ENCODE results near the gene KIN. TPM values are rescaled to one million over a fixed set of nuclear protein-coding genes. Genes with fewer than 3 reads are reported as not detected.

Gene KIN, protein sequence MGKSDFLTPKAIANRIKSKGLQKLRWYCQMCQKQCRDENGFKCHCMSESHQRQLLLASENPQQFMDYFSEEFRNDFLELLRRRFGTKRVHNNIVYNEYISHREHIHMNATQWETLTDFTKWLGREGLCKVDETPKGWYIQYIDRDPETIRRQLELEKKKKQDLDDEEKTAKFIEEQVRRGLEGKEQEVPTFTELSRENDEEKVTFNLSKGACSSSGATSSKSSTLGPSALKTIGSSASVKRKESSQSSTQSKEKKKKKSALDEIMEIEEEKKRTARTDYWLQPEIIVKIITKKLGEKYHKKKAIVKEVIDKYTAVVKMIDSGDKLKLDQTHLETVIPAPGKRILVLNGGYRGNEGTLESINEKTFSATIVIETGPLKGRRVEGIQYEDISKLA
- total RNA-seq (2022; extraction: Qiagen RNA extraction; ENCODE audit: low read depth), result 10.3 to 16.2 TPM (median 13.8 TPM) in 5 replicates

DNA sequence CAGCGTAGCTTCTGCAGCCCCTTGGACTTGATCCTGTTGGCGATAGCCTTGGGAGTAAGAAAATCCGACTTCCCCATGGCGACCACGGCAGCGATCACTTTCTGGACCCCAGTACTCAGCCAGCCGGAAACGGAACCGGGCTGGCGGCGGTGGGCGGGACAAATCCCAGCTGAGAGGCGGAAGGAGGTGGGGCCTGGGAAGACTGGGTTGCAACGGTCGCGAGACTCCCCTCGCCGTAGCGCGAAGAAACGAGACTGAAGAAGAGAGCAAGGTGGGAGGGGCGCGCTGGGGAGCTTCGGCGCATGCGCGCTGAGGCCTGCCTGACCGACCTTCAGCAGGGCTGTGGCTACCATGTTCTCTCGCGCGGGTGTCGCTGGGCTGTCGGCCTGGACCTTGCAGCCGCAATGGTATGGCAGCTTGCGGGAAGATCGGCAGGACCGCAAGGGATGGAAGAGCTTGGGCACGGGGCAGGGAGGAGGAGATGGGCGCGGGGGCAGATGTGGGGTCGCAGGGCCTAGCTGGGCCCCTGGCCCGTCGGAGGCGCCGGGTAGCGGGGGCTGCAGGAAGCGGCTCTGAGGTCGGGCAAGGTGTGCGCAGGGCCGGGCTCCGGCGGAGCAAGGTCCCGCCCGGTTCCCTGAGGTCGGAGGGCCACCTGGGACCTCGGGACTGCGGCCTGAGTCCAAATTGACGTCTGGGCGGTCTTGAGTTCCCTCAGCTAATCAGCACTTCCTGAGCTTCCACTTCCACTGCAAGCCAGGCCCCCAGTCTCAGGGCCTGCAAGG is at the start of gene KIN, which contains the start of gene ATP5F1C:
KIN (minus strand) TSS at position 137 of the 782 bp plus-strand sequence; CDS start at position 77, 60 bp downstream.
ATP5F1C (plus strand) TSS at position 321 of the 782 bp plus-strand sequence; CDS start at position 352, 31 bp downstream.

DNA sequence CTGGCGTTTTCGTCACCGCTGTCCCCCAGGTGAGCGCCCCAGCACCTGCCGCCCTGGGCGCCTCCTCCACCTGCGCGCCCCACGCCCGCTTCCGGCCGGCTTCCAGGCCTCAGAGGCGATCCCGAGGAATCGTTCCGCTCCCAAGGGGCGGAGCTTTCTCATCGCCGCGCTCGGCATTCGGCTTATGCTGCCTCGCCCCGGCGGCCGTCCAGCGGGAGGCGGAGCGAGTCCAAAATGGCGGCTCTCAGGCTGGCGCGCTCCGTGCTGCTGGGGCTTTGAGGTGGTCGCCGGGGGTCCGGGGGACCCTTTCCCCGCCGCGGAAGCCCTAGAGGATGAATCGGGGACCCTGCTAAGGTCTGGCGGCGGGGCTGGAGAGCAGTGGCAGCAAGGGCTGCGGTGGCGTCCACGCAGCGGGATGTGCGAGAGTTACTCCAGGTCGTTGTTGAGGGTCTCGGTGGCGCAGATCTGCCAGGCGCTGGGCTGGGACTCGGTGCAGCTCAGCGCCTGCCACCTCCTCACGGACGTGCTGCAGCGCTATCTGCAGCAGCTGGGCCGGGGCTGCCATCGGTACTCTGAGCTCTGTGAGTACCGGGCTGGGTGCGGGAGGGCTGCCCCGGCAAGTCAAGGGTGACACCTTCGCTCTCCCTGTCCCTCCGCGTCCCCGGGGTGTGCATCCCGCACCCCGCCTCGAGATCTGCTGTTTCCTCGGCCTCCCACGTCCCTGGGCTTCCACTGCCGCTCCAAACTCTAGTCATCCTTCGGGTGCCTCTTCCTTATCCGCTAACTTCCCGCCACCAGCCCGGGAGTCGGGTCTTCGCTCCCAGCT is 30.7 kb upstream of the KIN start, which contains the start of gene TAF3:
TAF3 (plus strand) TSS at position 211 of the 826 bp plus-strand sequence; CDS start at position 416, 205 bp downstream.

DNA sequence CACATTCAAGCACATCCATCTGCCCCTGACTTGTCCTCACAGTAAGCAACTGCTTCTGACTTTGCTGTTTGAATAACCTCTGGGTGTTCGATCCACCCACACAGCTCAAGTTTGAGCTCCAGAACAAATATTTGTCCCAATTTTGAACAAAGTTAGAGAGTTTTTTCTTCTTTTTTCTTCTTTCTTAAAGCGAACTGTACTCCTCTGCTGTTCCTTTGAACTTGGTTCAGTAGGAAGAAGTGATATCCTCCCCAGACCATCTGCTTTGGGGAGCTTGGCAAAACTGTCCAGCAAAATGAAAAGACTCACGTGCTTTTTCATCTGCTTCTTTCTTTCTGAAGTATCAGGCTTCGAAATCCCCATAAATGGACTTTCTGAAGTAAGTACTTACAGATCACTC is 84.7 kb downstream of the KIN start, which contains the start of gene ITIH2:
ITIH2 (plus strand) TSS at position 177 of the 400 bp plus-strand sequence; CDS start at position 296, 119 bp downstream.

Other genes starting within 250 kb of the KIN start
- gene ITIH5, start 121.0 kb downstream of the KIN start, total RNA-seq (2022; extraction: Qiagen RNA extraction; ENCODE audit: low read depth), result 0.08 to 0.14 TPM (median 0.10 TPM) in 5 replicates
- 0.19 to 0.53 TPM (median 0.32 TPM) in 5 replicates for gene ITIH2, start 84.7 kb downstream of the KIN start, total RNA-seq (2022; extraction: Qiagen RNA extraction; ENCODE audit: low read depth)
- 256 to 334 TPM (median 278 TPM) in 5 replicates for gene ATP5F1C, start 184 bp upstream of the KIN start, total RNA-seq (2022; extraction: Qiagen RNA extraction; ENCODE audit: low read depth)
- gene TAF3, start 30.5 kb upstream of the KIN start, total RNA-seq (2022; extraction: Qiagen RNA extraction; ENCODE audit: low read depth), result 7.2 to 9.1 TPM (median 8.9 TPM) in 5 replicates

Measured in A549 treated with DMSO at 1 μM for 4 hours (cell line).